ENCODE measurements around the gene VPS8. TPM values are rescaled to one million over a fixed set of nuclear protein-coding genes. Genes with fewer than 3 reads are reported as not detected.

The VPS8 gene
- total and polyA plus RNA-seq, 2 of the 8 experiments (the other 6 are each of a cell fraction or from before 2014, with no cell fraction given): 13.0 to 41.0 TPM

- TF ChIP-seq CTBP2 (IDR thresholded peaks at IDR 0.05; ENCODE audit: borderline replicate concordance, insufficient read depth, insufficient read length, low read length): no peak
- TF ChIP-seq TAF7 (optimal IDR thresholded peaks at IDR 0.05; ENCODE audit: borderline replicate concordance, low read depth, low read length): no peak
- no peak for TF ChIP-seq E2F6 (IDR thresholded peaks at IDR 0.05)
Measured at GRCh38 chr3:185066251-185066650, 254.3 kb downstream of the VPS8 start (continued).
